ENCODE data around the gene ZMIZ1. TPM values are rescaled to one million over a fixed set of nuclear protein-coding genes. Genes with fewer than 3 reads are reported as not detected.

Gene ZMIZ1
- total RNA-seq, 1 experiment from 2014 or later = 28.4 TPM

DNA sequence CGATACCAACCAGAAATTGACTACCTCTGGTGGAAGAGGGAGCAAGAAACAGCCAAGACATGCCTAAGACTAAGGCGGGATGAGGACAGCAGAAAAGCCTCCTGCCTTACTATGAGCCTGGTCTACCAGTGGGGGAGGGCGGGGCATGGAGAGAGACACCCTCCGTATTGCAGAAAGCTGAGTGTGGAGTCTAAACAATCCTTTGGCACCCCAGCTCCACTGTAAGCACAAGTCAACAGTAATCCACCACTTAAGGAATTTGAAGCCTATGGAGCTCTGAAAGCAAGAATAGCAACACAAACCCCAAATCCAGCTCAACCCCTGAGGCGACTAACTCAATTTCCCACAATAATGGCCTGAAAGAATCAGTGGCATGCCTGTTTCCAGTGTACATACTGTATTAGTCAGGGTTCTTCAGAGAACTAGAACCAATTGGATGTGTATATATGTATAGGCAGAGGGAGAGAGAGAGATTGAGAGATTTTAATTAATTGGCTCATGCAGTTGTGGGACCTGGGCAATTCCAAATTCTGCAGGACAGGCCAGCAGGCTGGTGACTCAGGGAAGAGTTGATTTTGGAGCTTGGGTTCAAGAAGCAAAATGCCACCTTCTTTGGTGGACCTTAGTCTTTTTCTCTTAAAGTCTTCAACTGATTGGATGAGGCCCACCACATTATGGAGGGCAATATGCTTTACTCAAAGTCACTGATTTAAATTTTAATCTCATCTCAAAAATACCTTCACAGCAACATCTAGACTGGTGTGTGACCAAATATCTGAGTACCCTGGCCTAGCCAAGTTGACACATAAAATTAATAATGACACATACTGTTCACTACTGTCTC lies 292.0 kb downstream of the ZMIZ1 start:
- no peak for DNase-seq (ENCODE audit: low read depth, low spot score)

DNA sequence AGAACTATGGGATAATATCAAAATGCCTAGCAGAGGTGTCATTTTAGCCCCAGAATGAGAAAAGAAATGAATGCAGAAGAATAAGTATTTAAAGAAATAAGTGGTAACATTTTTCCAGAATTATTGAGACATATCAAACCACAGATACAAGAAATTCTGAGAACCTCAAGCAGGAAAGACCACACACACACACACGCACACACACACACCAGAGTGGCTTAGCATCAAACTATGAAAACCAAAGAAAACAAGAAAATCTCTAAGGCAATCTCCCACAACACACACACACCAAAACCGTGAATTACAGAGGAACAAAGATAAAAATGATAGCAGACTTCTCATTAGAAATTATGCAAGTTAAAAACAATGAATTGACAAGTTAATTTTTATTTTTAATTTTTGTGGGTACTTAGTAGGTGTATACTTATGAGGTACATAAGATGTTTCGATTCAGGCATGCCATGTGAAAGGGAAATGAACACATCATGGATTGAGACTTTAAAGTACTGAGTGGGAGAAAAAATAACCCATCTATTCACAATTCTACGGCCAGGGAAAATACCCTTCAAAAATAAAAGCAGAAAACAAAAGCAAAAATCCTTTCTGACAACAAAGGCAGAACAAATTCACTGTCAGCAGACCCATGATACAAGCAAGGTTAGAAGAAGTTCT lies 293.1 kb downstream of the ZMIZ1 start:
- H4K20me1 ChIP-seq (ENCODE audit: insufficient read depth) = no peaks in the 10 kb centered on the region
- no peak overlapping the region for H3K4me3 ChIP-seq (replicated peaks in 1 of 2; ENCODE audit: low read depth in 1 of 2, low read length in 2 of 2)
- ChIA-PET RAD21 (ENCODE audit: low non-redundant PET in 1 of 2, low total read pairs in 2 of 2, uncharacterized antibody in 2 of 2, unreplicated experiment in 2 of 2) (no interaction called here), CTCF (no interaction called here), POLR2A (no interaction called here)
- H3K4me2 ChIP-seq (ENCODE audit: low read length) = no peak overlapping the region
- H3K27ac ChIP-seq (ENCODE audit: low read depth, low read length) = no peak overlapping the region
- ATAC-seq (no peak), DNase-seq (ENCODE audit: low read depth, low spot score) (no peak)
- H3K4me1 ChIP-seq (ENCODE audit: control insufficient read depth in 1 of 2, insufficient read depth in 2 of 2, low read length in 2 of 2) = no peaks in the 10 kb centered on the region
- no peaks in the 10 kb centered on the region for H3K9me3 ChIP-seq (ENCODE audit: control insufficient read depth in 1 of 2, insufficient read depth in 1 of 2, low read depth in 1 of 2, low read length in 2 of 2)
- H3K79me2 ChIP-seq (ENCODE audit: insufficient read depth, low read length) = no peaks in the 10 kb centered on the region
- BruUV-seq (replicated peaks) = no TSS peak
- H3K9me2 ChIP-seq (ENCODE audit: insufficient read depth) = no peaks in the 10 kb centered on the region
- no peaks in the 10 kb centered on the region for H3K36me3 ChIP-seq (ENCODE audit: control insufficient read depth in 1 of 2, insufficient read depth in 2 of 2, low read length in 2 of 2)
- intact Hi-C loops (cut with micrococcal nuclease) = no loop called here
- H3K9ac ChIP-seq (ENCODE audit: low read length) = no peak overlapping the region
- H3K27me3 ChIP-seq (ENCODE audit: insufficient read depth, low read length) = no peaks in the 10 kb centered on the region
- H2AFZ ChIP-seq (ENCODE audit: low read depth, low read length, poor library complexity, severe bottlenecking) = no peak overlapping the region
- no peak for TF ChIP-seq RAD21 (IDR thresholded peaks at IDR 0.05; ENCODE audit: low read depth)
- TF ChIP-seq TCF7L2 (IDR thresholded peaks at IDR 0.05; ENCODE audit: borderline replicate concordance, extremely low read depth, insufficient read depth, insufficient read length) = no peak
- no peak for TF ChIP-seq ZBTB33 (IDR thresholded peaks at IDR 0.05; ENCODE audit: extremely low read depth, insufficient replicate concordance, low read length)
- TF ChIP-seq, protein P1, sequence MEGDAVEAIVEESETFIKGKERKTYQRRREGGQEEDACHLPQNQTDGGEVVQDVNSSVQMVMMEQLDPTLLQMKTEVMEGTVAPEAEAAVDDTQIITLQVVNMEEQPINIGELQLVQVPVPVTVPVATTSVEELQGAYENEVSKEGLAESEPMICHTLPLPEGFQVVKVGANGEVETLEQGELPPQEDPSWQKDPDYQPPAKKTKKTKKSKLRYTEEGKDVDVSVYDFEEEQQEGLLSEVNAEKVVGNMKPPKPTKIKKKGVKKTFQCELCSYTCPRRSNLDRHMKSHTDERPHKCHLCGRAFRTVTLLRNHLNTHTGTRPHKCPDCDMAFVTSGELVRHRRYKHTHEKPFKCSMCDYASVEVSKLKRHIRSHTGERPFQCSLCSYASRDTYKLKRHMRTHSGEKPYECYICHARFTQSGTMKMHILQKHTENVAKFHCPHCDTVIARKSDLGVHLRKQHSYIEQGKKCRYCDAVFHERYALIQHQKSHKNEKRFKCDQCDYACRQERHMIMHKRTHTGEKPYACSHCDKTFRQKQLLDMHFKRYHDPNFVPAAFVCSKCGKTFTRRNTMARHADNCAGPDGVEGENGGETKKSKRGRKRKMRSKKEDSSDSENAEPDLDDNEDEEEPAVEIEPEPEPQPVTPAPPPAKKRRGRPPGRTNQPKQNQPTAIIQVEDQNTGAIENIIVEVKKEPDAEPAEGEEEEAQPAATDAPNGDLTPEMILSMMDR (IDR thresholded peaks at IDR 0.05 in 2 of 3, conservative IDR thresholded peaks at IDR 0.05 in 1 of 3; ENCODE audit: borderline replicate concordance in 1 of 3, insufficient read depth in 1 of 3, low read depth in 2 of 3, low read length in 2 of 3) = no peak
- TF ChIP-seq, protein P2, sequence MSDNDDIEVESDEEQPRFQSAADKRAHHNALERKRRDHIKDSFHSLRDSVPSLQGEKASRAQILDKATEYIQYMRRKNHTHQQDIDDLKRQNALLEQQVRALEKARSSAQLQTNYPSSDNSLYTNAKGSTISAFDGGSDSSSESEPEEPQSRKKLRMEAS (IDR thresholded peaks at IDR 0.05) = no peak
- no peak for TF ChIP-seq EZH2phosphoT487 (IDR thresholded peaks at IDR 0.05; ENCODE audit: borderline replicate concordance)
- no peak for TF ChIP-seq POLR2AphosphoS5 (IDR thresholded peaks at IDR 0.05; ENCODE audit: low read depth, low read length)

More for the DNA sequence above, 292.0 kb downstream of the ZMIZ1 start:
- H3K4me1 ChIP-seq (ENCODE audit: control insufficient read depth in 1 of 2, insufficient read depth in 2 of 2, low read length in 2 of 2) = no peaks in the 10 kb centered on the region
- no peak overlapping the region for H2AFZ ChIP-seq (ENCODE audit: low read depth, low read length, poor library complexity, severe bottlenecking)
- H3K9me2 ChIP-seq (ENCODE audit: insufficient read depth) = no peaks in the 10 kb centered on the region
- BruUV-seq (replicated peaks) = no TSS peak
- ChIA-PET POLR2A (no interaction called here), RAD21 (ENCODE audit: low non-redundant PET in 1 of 2, low total read pairs in 2 of 2, uncharacterized antibody in 2 of 2, unreplicated experiment in 2 of 2) (no interaction called here), CTCF (no interaction called here)
- H4K20me1 ChIP-seq (ENCODE audit: insufficient read depth) = no peaks in the 10 kb centered on the region
- intact Hi-C loops (cut with micrococcal nuclease) = no loop called here
- H3K4me2 ChIP-seq (ENCODE audit: low read length) = no peak overlapping the region
- H3K79me2 ChIP-seq (ENCODE audit: insufficient read depth, low read length) = no peaks in the 10 kb centered on the region
- H3K9ac ChIP-seq (ENCODE audit: low read length) = no peak overlapping the region
- H3K4me3 ChIP-seq (replicated peaks in 1 of 2; ENCODE audit: low read depth in 1 of 2, low read length in 2 of 2) = no peak overlapping the region
- TF ChIP-seq TCF7L2 (IDR thresholded peaks at IDR 0.05; ENCODE audit: borderline replicate concordance, extremely low read depth, insufficient read depth, insufficient read length) (no peak), POLR2AphosphoS5 (IDR thresholded peaks at IDR 0.05; ENCODE audit: low read depth, low read length) (no peak), CEBPB (IDR thresholded peaks at IDR 0.05; ENCODE audit: low read depth) (no peak)
- TF ChIP-seq, protein P2 (IDR thresholded peaks at IDR 0.05) = no peak
- no peaks in the 10 kb centered on the region for H3K36me3 ChIP-seq (ENCODE audit: control insufficient read depth in 1 of 2, insufficient read depth in 2 of 2, low read length in 2 of 2)
- no peaks in the 10 kb centered on the region for H3K27me3 ChIP-seq (ENCODE audit: insufficient read depth, low read length)
- no peak overlapping the region for H3K27ac ChIP-seq (ENCODE audit: low read depth, low read length)
- no peaks in the 10 kb centered on the region for H3K9me3 ChIP-seq (ENCODE audit: control insufficient read depth in 1 of 2, insufficient read depth in 1 of 2, low read depth in 1 of 2, low read length in 2 of 2)
- ATAC-seq = no peak
